Right lobe of liver (tissue), 4 donors: ENCODE data around the gene GRAP2.

Experiments used
- CTCF ChIP-seq, 4 donors: fragments of 200-600 bp in 3 of 4; fragments of 450-650 bp in 1 of 4; IDR thresholded peaks; one replicate each; pipeline versions ENCODE4 v1.5.1 to v1.8.0; 2016 to 2022; ENCODE audit warnings: antibody characterized with exemption in 4 of 4, mild to moderate bottlenecking in 2 of 4
- POLR2A ChIP-seq: fragments of 450-650 bp; IDR thresholded peaks from one replicate; pipeline ENCODE4 v1.6.1; 2017; ENCODE audit warnings: antibody characterized with exemption, mild to moderate bottlenecking
- donor health status: DM: no; HTN: no; CAD: no.
- donor health status: DM: no; HTN: no; CAD: no.
- donor health status: DM: no; HTN: yes; CAD: no.

GRCh38 chr22:40007853-40008710, 107.2 kb downstream of the GRAP2 start:
- TF ChIP-seq CTCF (IDR thresholded peaks at IDR 0.05) (no peak), POLR2A (no peak)
